Endometrial microvascular endothelial cells (primary cell): ENCODE measurements around the gene RPH3AL. TPM values are rescaled to one million over a fixed set of nuclear protein-coding genes. Genes with fewer than 3 reads are reported as not detected.
"Not testable (repeated sequence)": the region's sequence is repeated elsewhere in the genome, so short reads cannot be mapped to it uniquely, and the experiment has no call there.

Experiments used
- in situ Hi-C: cut with HindIII; loops from 2 replicates; pipeline ENCODE4 v1.10.0; 2017; ENCODE audit warnings: low sequenced_read_pairs, low pct_unique_long_range_greater_than_20kb; ENCODE audit errors: inconsistent ontology term
- total RNA-seq: library from RNA; depleted of rRNA; stranded (reverse); fragments of >200 nt; gene quantifications from one replicate; pipeline ENCODE4 v1.2.3, GENCODE V29; 2015; ENCODE audit errors: inconsistent ontology term

The RPH3AL gene
- total RNA-seq, 1 donor from 2014 or later: 41.1 TPM

- in situ Hi-C loops: no loop called here
Measured at GRCh38 chr17:258045-258734, 94.4 kb downstream of the RPH3AL start.

- in situ Hi-C loops: no loop called here
Measured at GRCh38 chr17:253091-253846, 99.3 kb downstream of the RPH3AL start.

- in situ Hi-C loops: no loop called here
Measured at GRCh38 chr17:252456-252855, 100.2 kb downstream of the RPH3AL start.

GRCh38 chr17:251531-251930 is 101.1 kb downstream of the RPH3AL start:
- in situ Hi-C loops: no loop called here

GRCh38 chr17:250487-251300 is 101.9 kb downstream of the RPH3AL start:
- in situ Hi-C loops: no loop called here

GRCh38 chr17:249236-249993 is 103.2 kb downstream of the RPH3AL start:
- in situ Hi-C loops: no loop called here

GRCh38 chr17:248337-249235 is 104.0 kb downstream of the RPH3AL start:
- in situ Hi-C loops: no loop called here

GRCh38 chr17:247767-248166 is 104.8 kb downstream of the RPH3AL start:
- in situ Hi-C loops: no loop called here

GRCh38 chr17:246851-247421 is 105.7 kb downstream of the RPH3AL start:
- in situ Hi-C loops: no loop called here

GRCh38 chr17:246226-246625 is 106.4 kb downstream of the RPH3AL start:
- in situ Hi-C loops: no loop called here

GRCh38 chr17:245611-246010 is 107.0 kb downstream of the RPH3AL start:
- in situ Hi-C loops: no loop called here

- in situ Hi-C loops: no loop called here
Measured at GRCh38 chr17:245020-245419, 107.6 kb downstream of the RPH3AL start.

- in situ Hi-C loops: not testable (repeated sequence)
Measured at GRCh38 chr17:243924-244323, 108.7 kb downstream of the RPH3AL start.

GRCh38 chr17:238964-239259 is 113.7 kb downstream of the RPH3AL start:
- in situ Hi-C loops: no loop called here

GRCh38 chr17:238071-238963 is 114.3 kb downstream of the RPH3AL start:
- in situ Hi-C loops: no loop called here

GRCh38 chr17:237406-237955 is 115.1 kb downstream of the RPH3AL start:
- in situ Hi-C loops: no loop called here
